GM12878 (cell line): ENCODE data around the gene THBS1. TPM values are rescaled to one million over a fixed set of nuclear protein-coding genes. Genes with fewer than 3 reads are reported as not detected.

Experiments
- ATAC-seq: fragments of 200-7000 bp; cut with Tn5 transposase; 3 replicates; pipeline ENCODE4 v1.9.1; 2020; ENCODE audit warnings: mild to moderate bottlenecking, moderate library complexity
- BruUV-seq: library from RNA; stranded (reverse); fragments of 400-500 nt; replicated peaks from 2 replicates; lab custom pipeline; 2021; lab: Mats Ljungman, UMichigan
- CTCF ChIA-PET: fragments of 300-600 bp; sonication (Branson Sonifier 250); formaldehyde crosslinking; extraction: SDS; loops from one replicate; lab custom pipeline; 2021; ENCODE audit warnings: inconsistent platforms; lab: Yijun Ruan, JAX
- POLR2A ChIA-PET: fragments of 350-600 bp; formaldehyde crosslinking; extraction: SDS; loops from one replicate; lab custom pipeline; 2021; ENCODE audit warnings: inconsistent platforms; lab: Charles Lee
- RAD21 ChIA-PET: fragments of 300-600 bp; sonication (Branson Sonifier 250); formaldehyde crosslinking; loops from one replicate; lab custom pipeline; 2023; ENCODE audit warnings: antibody characterized with exemption; ENCODE audit not compliant: unreplicated experiment; lab: Charles Lee
- SMC1A ChIA-PET: fragments of 300-600 bp; sonication (Branson Sonifier 250); formaldehyde crosslinking; loops from one replicate; lab custom pipeline; 2023; ENCODE audit not compliant: unreplicated experiment, uncharacterized antibody; lab: Charles Lee
- DNase-seq: peaks from one replicate; pipeline ENCODE4 v3.0.0-alpha.2; 2011; ENCODE audit warnings: low read depth, low spot score
- FAIRE-seq: peaks from 3 replicates; lab custom pipeline; 2011; peaks lifted over from hg19 to GRCh38; lab: Jason Lieb, UNC
- H2AFZ ChIP-seq: 2 replicates; pipeline ENCODE4 v1.6.0; 2011; ENCODE audit warnings: low read depth, low read length, control low read depth; ENCODE audit not compliant: control insufficient read depth
- H3K27ac ChIP-seq: 2 replicates; pipeline ENCODE4 v1.5.1; 2011; ENCODE audit warnings: control low read depth; ENCODE audit not compliant: control insufficient read depth, insufficient read depth
- H3K27me3 ChIP-seq, 2 experiments: replicated peaks in 1 of 2; 2 replicates each; pipeline versions ENCODE4 v1.6.0 to v1.6.1; 2011; ENCODE audit warnings: low read length in 1 of 2; ENCODE audit not compliant: control insufficient read depth in 2 of 2, insufficient read depth in 2 of 2
- H3K36me3 ChIP-seq, 2 experiments: 2 replicates each; pipeline ENCODE4 v1.5.1; 2011; ENCODE audit warnings: low read length in 1 of 2; ENCODE audit not compliant: control insufficient read depth in 2 of 2, insufficient read depth in 2 of 2
- H3K4me1 ChIP-seq: 2 replicates; pipeline ENCODE4 v1.6.1; 2011; ENCODE audit warnings: mild to moderate bottlenecking, low read length, moderate library complexity, mixed read lengths; ENCODE audit not compliant: control insufficient read depth, insufficient read depth
- H3K4me2 ChIP-seq: 2 replicates; pipeline ENCODE4 v1.6.0; 2011; ENCODE audit warnings: control low read depth; ENCODE audit not compliant: control insufficient read depth, insufficient read depth
- H3K4me3 ChIP-seq: fragments of 200-600 bp; sonication (generic); 2 replicates; pipeline ENCODE4 v1.5.1; 2016
- H3K79me2 ChIP-seq: 2 replicates; pipeline ENCODE4 v1.6.0; 2011; ENCODE audit warnings: low read length; ENCODE audit not compliant: control insufficient read depth, insufficient read depth
- H3K9ac ChIP-seq: 2 replicates; pipeline ENCODE4 v1.8.0; 2011; ENCODE audit warnings: low read length, control low read depth, mixed read lengths; ENCODE audit not compliant: control insufficient read depth, insufficient read depth
- H3K9me3 ChIP-seq: replicated peaks from 3 replicates; pipeline ENCODE4 v1.5.1; 2011; ENCODE audit warnings: mild to moderate bottlenecking, low read length; ENCODE audit not compliant: control insufficient read depth, insufficient read depth
- H4K20me1 ChIP-seq: 2 replicates; pipeline ENCODE4 v1.6.0; 2011; ENCODE audit not compliant: control insufficient read depth, insufficient read depth
- EP300 ChIP-seq, 2 experiments: fragments of 150-350 bp in 1 of 2; IDR thresholded peaks; 2 replicates each; pipeline ENCODE4 v1.6.1; 2011 to 2012; ENCODE audit warnings: low read depth in 2 of 2, low read length in 2 of 2, borderline replicate concordance in 1 of 2, improper control_type of control experiment in 1 of 2, inconsistent platforms in 1 of 2; ENCODE audit not compliant: control insufficient read depth in 1 of 2
- NFXL1 ChIP-seq: fragments of 450-650 bp; IDR thresholded peaks from 2 replicates; pipeline ENCODE4 v1.6.1; 2017; ENCODE audit warnings: antibody characterized with exemption, mild to moderate bottlenecking, borderline replicate concordance
- NR2C2 ChIP-seq: IDR thresholded peaks from 2 replicates; pipeline ENCODE4 v1.6.1; 2011; ENCODE audit warnings: borderline replicate concordance, low read depth; ENCODE audit not compliant: control insufficient read depth, insufficient read length
- RFX5 ChIP-seq: IDR thresholded peaks from 2 replicates; pipeline ENCODE4 v1.6.1; 2011; ENCODE audit warnings: low read depth, low read length, improper control_type of control experiment
- ZNF217 ChIP-seq: fragments of 450-650 bp; IDR thresholded peaks from 2 replicates; pipeline ENCODE4 v1.6.1; 2017; ENCODE audit warnings: antibody characterized with exemption, mild to moderate bottlenecking
- WGBS: methylation state at CpG from one replicate; pipeline ENCODE4 v1.1.6; 2016; ENCODE audit warnings: low lambda C conversion rate; ENCODE audit not compliant: insufficient replicate concordance, insufficient coverage; ENCODE audit errors: missing lambda C conversion rate; 5-methylcytosine and 5-hydroxymethylcytosine counted together
- in situ Hi-C: fragments of 300-500 bp; cut with MboI; formaldehyde crosslinking; loops from 9 replicates; pipeline ENCODE4 v1.14.3; 2018; ENCODE audit warnings: mixed read lengths
- intact Hi-C: fragments of 100-400 bp; cut with micrococcal nuclease; formaldehyde crosslinking; loops from one replicate; pipeline ENCODE4 v1.14.2; 2022; ENCODE audit not compliant: unreplicated experiment
- polyA plus RNA-seq, 11 experiments: library from polyadenylated mRNA; depleted of rRNA in 4 of 11; unstranded in 6 of 11; stranded (reverse) in 5 of 11; fragments of >200 nt; fragmentation: Nextera tagmentation in 4 of 11; fragmentation: Illumina TruSeq in 1 of 11; extraction: Ambion mirVana in 4 of 11; extraction: Trizol in 1 of 11; gene quantifications; 1 replicate in 1 of 11; 2 replicates in 10 of 11; pipeline versions ENCODE4 v1.2.1 to v1.2.3, GENCODE V29; 2011 to 2016; ENCODE audit warnings: inconsistent platforms in 2 of 11, missing spikeins in 2 of 11, low read depth in 1 of 11
- total RNA-seq, 4 experiments: library from RNA; depleted of rRNA in 3 of 4; stranded (reverse); fragments of >200 nt in 3 of 4; fragmentation: Illumina TruSeq in 1 of 4; extraction: Trizol in 1 of 4; gene quantifications; 2 replicates each; pipeline versions ENCODE4 v1.2.1 to v1.2.3, GENCODE V29; 2013 to 2021
- TF ChIP-seq, protein P1 (sequence below): fragments of 450-650 bp; IDR thresholded peaks from 2 replicates; pipeline ENCODE4 v1.6.1; 2018; ENCODE audit warnings: mild to moderate bottlenecking, low read depth, moderate library complexity; ENCODE audit not compliant: partially characterized antibody

THBS1 gene
- total and polyA plus RNA-seq, 10 of the 15 experiments (the other 5 are each of a cell fraction or from before 2014, with no cell fraction given) = under 0.01 to 1.5 (median 0.23) TPM; not detected in 3

DNA sequence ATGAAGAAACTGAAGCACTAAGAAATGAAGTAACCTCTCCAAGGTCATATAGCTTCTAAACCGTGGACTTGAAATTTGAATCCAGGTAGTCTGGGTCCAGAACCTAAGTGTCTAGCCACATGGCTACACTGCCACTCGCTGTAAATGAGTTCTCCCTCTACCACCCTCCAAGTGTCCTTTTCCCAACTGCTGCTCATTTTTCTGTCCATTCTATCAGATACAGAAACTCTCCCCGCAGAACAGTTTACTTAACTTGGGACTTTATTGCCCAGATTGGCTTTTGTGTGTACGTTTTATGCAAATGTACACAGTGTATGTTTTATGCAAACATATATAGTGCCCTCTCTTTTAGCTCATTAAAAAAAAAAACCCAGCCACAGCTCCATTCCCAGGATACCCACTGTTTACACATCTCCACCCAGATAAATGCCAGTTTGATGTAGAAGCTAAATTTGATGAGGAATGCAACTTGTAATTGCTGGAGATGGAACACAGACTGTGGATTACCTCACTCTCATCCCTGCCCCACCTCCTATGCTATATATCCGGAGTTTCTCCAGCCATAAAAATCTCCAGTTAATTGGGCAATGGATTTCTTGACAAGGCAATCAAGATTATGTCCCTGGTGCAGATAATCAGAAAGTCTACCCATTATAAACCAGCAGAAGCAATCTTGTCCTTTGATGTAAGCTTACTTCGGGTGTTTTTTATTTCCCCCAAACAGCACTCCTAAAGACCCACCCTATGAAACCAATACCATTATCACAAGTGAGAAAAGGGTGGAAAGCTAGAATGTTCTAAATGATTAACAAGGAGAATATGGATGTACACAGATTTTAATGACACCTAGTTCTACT is 42.0 kb downstream of the THBS1 start:
- Histone ChIP-seq H4K20me1 (no peaks in the 10 kb centered on the region), H2AFZ (no peak overlapping the region), H3K27me3 (no peaks in the 10 kb centered on the region), H3K27ac (no peak overlapping the region)
- SMC1A ChIA-PET = interaction anchor here (0.5 to 5.9 kb wide), 15 partner anchors 13 to 251 kb away, joined by 3 to 44 read pairs (median 4); no protein-coding TSS in a partner anchor
- no TSS peak for BruUV-seq
- ATAC-seq = peak; percentile 23
- TF ChIP-seq NFXL1 (no peak), RFX5 (no peak), NR2C2 (no peak), ZNF217 (no peak), EP300 (IDR thresholded peaks at IDR 0.05; ENCODE audit: borderline replicate concordance in 1 of 2, control insufficient read depth in 1 of 2, low read depth in 2 of 2, low read length in 2 of 2) (no peak)
- TF ChIP-seq, protein P1, sequence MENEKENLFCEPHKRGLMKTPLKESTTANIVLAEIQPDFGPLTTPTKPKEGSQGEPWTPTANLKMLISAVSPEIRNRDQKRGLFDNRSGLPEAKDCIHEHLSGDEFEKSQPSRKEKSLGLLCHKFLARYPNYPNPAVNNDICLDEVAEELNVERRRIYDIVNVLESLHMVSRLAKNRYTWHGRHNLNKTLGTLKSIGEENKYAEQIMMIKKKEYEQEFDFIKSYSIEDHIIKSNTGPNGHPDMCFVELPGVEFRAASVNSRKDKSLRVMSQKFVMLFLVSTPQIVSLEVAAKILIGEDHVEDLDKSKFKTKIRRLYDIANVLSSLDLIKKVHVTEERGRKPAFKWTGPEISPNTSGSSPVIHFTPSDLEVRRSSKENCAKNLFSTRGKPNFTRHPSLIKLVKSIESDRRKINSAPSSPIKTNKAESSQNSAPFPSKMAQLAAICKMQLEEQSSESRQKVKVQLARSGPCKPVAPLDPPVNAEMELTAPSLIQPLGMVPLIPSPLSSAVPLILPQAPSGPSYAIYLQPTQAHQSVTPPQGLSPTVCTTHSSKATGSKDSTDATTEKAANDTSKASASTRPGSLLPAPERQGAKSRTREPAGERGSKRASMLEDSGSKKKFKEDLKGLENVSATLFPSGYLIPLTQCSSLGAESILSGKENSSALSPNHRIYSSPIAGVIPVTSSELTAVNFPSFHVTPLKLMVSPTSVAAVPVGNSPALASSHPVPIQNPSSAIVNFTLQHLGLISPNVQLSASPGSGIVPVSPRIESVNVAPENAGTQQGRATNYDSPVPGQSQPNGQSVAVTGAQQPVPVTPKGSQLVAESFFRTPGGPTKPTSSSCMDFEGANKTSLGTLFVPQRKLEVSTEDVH = no peak
- TF ChIP-seq, all 136 proteins: peak for 0
- Histone ChIP-seq H3K4me2 (0 out of 2 replicates have a peak overlapping the region, but pooled peaks have one; percentile 4), H3K9me3 (no peaks in the 10 kb centered on the region; the same call in 2 of the 3 replicates), H3K79me2 (no peaks in the 10 kb centered on the region), H3K36me3 (no peaks in the 10 kb centered on the region), H3K4me1 (peaks cover 30% of the 10 kb centered on the region), H3K4me3 (no peak overlapping the region), H3K9ac (no peak overlapping the region)
- ChIA-PET POLR2A (interaction anchor here (1.6 kb wide), 1 partner anchor 42 kb away, joined by 5 read pairs; no protein-coding TSS in a partner anchor), RAD21 (interaction anchor here (0.9 to 2.0 kb wide), 9 partner anchors 12 to 1183 kb away, joined by 3 to 11 read pairs (median 5); no protein-coding TSS in a partner anchor), CTCF (interaction anchor here (0.8 to 3.1 kb wide), 11 partner anchors 13 to 923 kb away, joined by 3 to 14 read pairs (median 4); partner anchors contain the start of gene THBS1)
- FAIRE-seq (no peak), DNase-seq (no peak)
- intact Hi-C loops (no loop called here), in situ Hi-C loops (no loop called here)
- 42% methylated on average over 6 of the region's 6 CpGs for WGBS
